Osteoblast (primary cell): ENCODE measurements around the gene MRPL27. TPM values are rescaled to one million over a fixed set of nuclear protein-coding genes. Genes with fewer than 3 reads are reported as not detected.
A peak's percentile ranks its signal among the peaks of the same experiment; 100 is the strongest.

Experiments used
- DNase-seq: peaks from one replicate; pipeline ENCODE4 v3.0.0; 2011; ENCODE audit warnings: low spot score, mixed read lengths; ENCODE audit not compliant: insufficient read length; ENCODE audit errors: missing footprints
- H2AFZ ChIP-seq: 2 replicates; pipeline ENCODE4 v1.6.0; 2011; ENCODE audit warnings: mild to moderate bottlenecking, low read length
- H3K27ac ChIP-seq: 2 replicates; pipeline ENCODE4 v1.5.1; 2011; ENCODE audit warnings: mild to moderate bottlenecking, low read depth, low read length, moderate library complexity
- H3K27me3 ChIP-seq: 2 replicates; pipeline ENCODE4 v1.6.0; 2012; ENCODE audit warnings: mild to moderate bottlenecking, control low read depth, inconsistent platforms, low read length, moderate library complexity; ENCODE audit not compliant: insufficient read depth
- H3K36me3 ChIP-seq: 2 replicates; pipeline ENCODE4 v1.5.1; 2011; ENCODE audit warnings: mild to moderate bottlenecking, low read length, control low read depth, moderate library complexity; ENCODE audit not compliant: insufficient read depth
- H3K4me1 ChIP-seq: 2 replicates; pipeline ENCODE4 v1.5.1; 2011; ENCODE audit warnings: mild to moderate bottlenecking, low read length, control low read depth, moderate library complexity; ENCODE audit not compliant: insufficient read depth
- H3K4me2 ChIP-seq: 2 replicates; pipeline ENCODE4 v1.6.0; 2011; ENCODE audit warnings: mild to moderate bottlenecking, low read length; ENCODE audit not compliant: insufficient read depth
- H3K4me3 ChIP-seq: fragments of 200-600 bp; sonication (generic); 3 replicates; pipeline ENCODE4 v1.5.1; 2012; ENCODE audit warnings: mild to moderate bottlenecking, low read length, inconsistent platforms; ENCODE audit not compliant: insufficient read depth
- H3K79me2 ChIP-seq: 2 replicates; pipeline ENCODE4 v1.6.0; 2012; ENCODE audit warnings: mild to moderate bottlenecking, low read length, control low read depth, inconsistent platforms; ENCODE audit not compliant: insufficient read depth
- H3K9me3 ChIP-seq: 2 replicates; pipeline ENCODE4 v1.5.1; 2011; ENCODE audit warnings: low read depth, low read length, control low read depth
- H4K20me1 ChIP-seq: 2 replicates; pipeline ENCODE4 v1.6.0; 2012; ENCODE audit warnings: mild to moderate bottlenecking, low read length, control low read depth; ENCODE audit not compliant: insufficient read depth
- CTCF ChIP-seq: IDR thresholded peaks from 2 replicates; pipeline ENCODE4 v1.5.1; 2011; ENCODE audit warnings: mild to moderate bottlenecking, low read depth, low read length, moderate library complexity; ENCODE audit errors: extremely low read depth
- total RNA-seq: library from RNA; depleted of rRNA; stranded (reverse); fragments of >200 nt; gene quantifications from 2 replicates; pipeline ENCODE4 v1.2.3, GENCODE V29; 2012

MRPL27 gene
- total RNA-seq, 1 donor, result 55.7 TPM

GRCh38 chr17:50358177-50358576 lies 14.8 kb downstream of the MRPL27 start:
- no peak overlapping the region for H3K4me3 ChIP-seq
- H3K79me2 ChIP-seq, result peaks cover 4% of the 10 kb centered on the region
- H3K4me2 ChIP-seq, result no peak overlapping the region
- H3K27me3 ChIP-seq, result no peaks in the 10 kb centered on the region
- H2AFZ ChIP-seq, result no peak overlapping the region
- H3K9me3 ChIP-seq, result no peaks in the 10 kb centered on the region
- no peak overlapping the region for H3K27ac ChIP-seq
- DNase-seq, result peak; percentile 35
- no peak for TF ChIP-seq CTCF
- peaks cover 37% of the 10 kb centered on the region for H4K20me1 ChIP-seq
- peaks cover 75% of the 10 kb centered on the region for H3K36me3 ChIP-seq
- peaks cover 6% of the 10 kb centered on the region for H3K4me1 ChIP-seq

- H3K4me1 ChIP-seq, result no peaks in the 10 kb centered on the region
Measured at GRCh38 chr17:50356892-50357510, 16.0 kb downstream of the MRPL27 start.

GRCh38 chr17:50356418-50356817 lies 16.6 kb downstream of the MRPL27 start:
- H3K36me3 ChIP-seq, result peaks cover 80% of the 10 kb centered on the region
- TF ChIP-seq CTCF, result no peak
- H3K9me3 ChIP-seq, result no peaks in the 10 kb centered on the region

More at GRCh38 chr17:50356892-50357510, 16.0 kb downstream of the MRPL27 start:
- peaks cover 80% of the 10 kb centered on the region for H3K36me3 ChIP-seq
- no peak overlapping the region for H3K27ac ChIP-seq
- H3K4me3 ChIP-seq, result no peak overlapping the region
- no peak overlapping the region for H3K4me2 ChIP-seq
- no peak for TF ChIP-seq CTCF
- peak; percentile 77 for DNase-seq
- no peaks in the 10 kb centered on the region for H3K9me3 ChIP-seq
- H2AFZ ChIP-seq, result no peak overlapping the region
- no peaks in the 10 kb centered on the region for H3K27me3 ChIP-seq
- peaks cover 16% of the 10 kb centered on the region for H3K79me2 ChIP-seq
- peaks cover 42% of the 10 kb centered on the region for H4K20me1 ChIP-seq

GRCh38 chr17:50355701-50356341 lies 17.2 kb downstream of the MRPL27 start:
- Histone ChIP-seq H3K27me3 (no peaks in the 10 kb centered on the region), H2AFZ (no peak overlapping the region), H3K79me2 (peaks cover 26% of the 10 kb centered on the region), H4K20me1 (peaks cover 50% of the 10 kb centered on the region), H3K4me3 (no peak overlapping the region), H3K27ac (no peak overlapping the region), H3K36me3 (peaks cover 76% of the 10 kb centered on the region), H3K9me3 (no peaks in the 10 kb centered on the region), H3K4me2 (no peak overlapping the region), H3K4me1 (no peaks in the 10 kb centered on the region)
- TF ChIP-seq CTCF, result no peak
- peak; percentile 68 for DNase-seq

More at GRCh38 chr17:50356418-50356817, 16.6 kb downstream of the MRPL27 start:
- Histone ChIP-seq H3K79me2 (peaks cover 22% of the 10 kb centered on the region), H3K27ac (no peak overlapping the region), H3K27me3 (no peaks in the 10 kb centered on the region), H3K4me2 (no peak overlapping the region), H3K4me1 (no peaks in the 10 kb centered on the region), H3K4me3 (no peak overlapping the region), H4K20me1 (peaks cover 47% of the 10 kb centered on the region), H2AFZ (no peak overlapping the region)
- DNase-seq, result peak; percentile 60
